PFSK-1 (cell line): ENCODE measurements around the gene RRAGD.

Experiments used
- FOXP2 ChIP-seq: optimal IDR thresholded peaks from 2 replicates; pipeline ENCODE3; 2011; ENCODE audit warnings: borderline replicate concordance, control low read depth, inconsistent platforms; ENCODE audit not compliant: insufficient read depth; ENCODE audit errors: extremely low read length, extremely low read depth
- POLR2AphosphoS5 ChIP-seq: IDR thresholded peaks from 2 replicates; pipeline ENCODE4 v1.6.1; 2012; ENCODE audit warnings: low read depth, mild to moderate bottlenecking, control low read depth, low read length, moderate library complexity
- REST ChIP-seq, 2 experiments: IDR thresholded peaks; 2 replicates each; pipeline versions ENCODE4 v1.6.1 to v1.8.0; 2011 to 2012; ENCODE audit warnings: low read depth in 2 of 2, low read length in 2 of 2, control low read depth in 1 of 2, inconsistent platforms in 1 of 2, mild to moderate bottlenecking in 1 of 2, moderate library complexity in 1 of 2; ENCODE audit not compliant: insufficient read depth in 1 of 2
- SIN3A ChIP-seq: IDR thresholded peaks from 2 replicates; pipeline ENCODE4 v1.6.1; 2012; ENCODE audit warnings: mild to moderate bottlenecking, low read length, moderate library complexity, borderline replicate concordance; ENCODE audit not compliant: insufficient read depth
- TAF1 ChIP-seq: IDR thresholded peaks from 2 replicates; pipeline ENCODE4 v1.6.1; 2012; ENCODE audit warnings: low read length, control low read depth, borderline replicate concordance; ENCODE audit not compliant: insufficient read depth

RRAGD gene

GRCh38 chr6:89357390-89357789 is 54.7 kb downstream of the RRAGD start:
- TF ChIP-seq SIN3A (no peak), FOXP2 (no peak), TAF1 (no peak), REST (IDR thresholded peaks at IDR 0.05; ENCODE audit: insufficient read depth in 1 of 2, low read depth in 2 of 2, low read length in 2 of 2) (no peak), POLR2AphosphoS5 (no peak)

- TF ChIP-seq POLR2AphosphoS5 = no peak
- no peak for TF ChIP-seq FOXP2
- TF ChIP-seq SIN3A = no peak
- no peak for TF ChIP-seq TAF1
- no peak for TF ChIP-seq REST (IDR thresholded peaks at IDR 0.05; ENCODE audit: insufficient read depth in 1 of 2, low read depth in 2 of 2, low read length in 2 of 2)
Measured at GRCh38 chr6:89356642-89357170, 55.4 kb downstream of the RRAGD start.

- TF ChIP-seq FOXP2 = no peak
- TF ChIP-seq REST (IDR thresholded peaks at IDR 0.05; ENCODE audit: insufficient read depth in 1 of 2, low read depth in 2 of 2, low read length in 2 of 2) = no peak
- TF ChIP-seq POLR2AphosphoS5 = no peak
- no peak for TF ChIP-seq SIN3A
- TF ChIP-seq TAF1 = no peak
Measured at GRCh38 chr6:89355511-89356194, 56.4 kb downstream of the RRAGD start.

GRCh38 chr6:89353702-89354392 is 58.2 kb downstream of the RRAGD start:
- TF ChIP-seq FOXP2 = no peak
- TF ChIP-seq SIN3A = no peak
- no peak for TF ChIP-seq REST (IDR thresholded peaks at IDR 0.05; ENCODE audit: insufficient read depth in 1 of 2, low read depth in 2 of 2, low read length in 2 of 2)
- TF ChIP-seq POLR2AphosphoS5 = no peak
- TF ChIP-seq TAF1 = no peak
